IMR-90 (cell line): Measurements from ENCODE around the gene IL2RA. TPM values are rescaled to one million over a fixed set of nuclear protein-coding genes. Genes with fewer than 3 reads are reported as not detected.

ENCODE experiments used
- ATAC-seq: fragments of 200-7000 bp; cut with Tn5 transposase; 2 replicates; pipeline ENCODE4 v1.9.1; 2020; ENCODE audit warnings: low read depth, mild to moderate bottlenecking, moderate library complexity
- BruUV-seq: library from RNA; stranded (reverse); fragments of 400-500 nt; replicated peaks from 2 replicates; lab custom pipeline; 2021; lab: Mats Ljungman, UMichigan
- CTCF ChIA-PET: fragments of 300-600 bp; formaldehyde crosslinking; extraction: SDS; loops from one replicate; lab custom pipeline; 2021; ENCODE audit warnings: antibody characterized with exemption; lab: Yijun Ruan, JAX
- POLR2A ChIA-PET: fragments of 300-600 bp; sonication (Branson Sonifier 250); formaldehyde crosslinking; loops from one replicate; lab custom pipeline; 2022; ENCODE audit warnings: antibody characterized with exemption; ENCODE audit not compliant: unreplicated experiment; lab: Charles Lee
- DNase-seq: peaks from one replicate; pipeline ENCODE4 v3.0.0; 2013
- H2AFZ ChIP-seq: replicated peaks from 2 replicates; pipeline ENCODE3; 2013; ENCODE audit warnings: low read length, mild to moderate bottlenecking; ENCODE audit not compliant: poor library complexity
- H2AK5ac ChIP-seq: 2 replicates; pipeline ENCODE4 v1.6.1; 2013; ENCODE audit warnings: low read depth, low read length, inconsistent platforms
- H2AK9ac ChIP-seq: replicated peaks from 2 replicates; pipeline ENCODE3; 2013; ENCODE audit warnings: mild to moderate bottlenecking, low read depth, low read length, moderate library complexity; ENCODE audit not compliant: poor library complexity
- H2BK120ac ChIP-seq: 2 replicates; pipeline ENCODE4 v1.6.1; 2013; ENCODE audit warnings: low read depth, low read length, inconsistent platforms
- H2BK15ac ChIP-seq: 3 replicates; pipeline ENCODE4 v1.6.1; 2013; ENCODE audit warnings: low read depth, low read length, inconsistent platforms
- H2BK20ac ChIP-seq: 2 replicates; pipeline ENCODE4 v1.6.1; 2013; ENCODE audit warnings: low read depth, mild to moderate bottlenecking, inconsistent platforms, low read length, moderate library complexity
- H2BK5ac ChIP-seq: 2 replicates; pipeline ENCODE4 v1.6.1; 2013; ENCODE audit warnings: mild to moderate bottlenecking, low read depth, low read length, inconsistent platforms; ENCODE audit not compliant: poor library complexity, severe bottlenecking
- H3K14ac ChIP-seq: replicated peaks from 2 replicates; pipeline ENCODE4 v1.6.1; 2013; ENCODE audit warnings: low read depth, low read length, inconsistent platforms
- H3K18ac ChIP-seq: 2 replicates; pipeline ENCODE4 v1.6.1; 2013; ENCODE audit warnings: low read depth, low read length, control low read depth
- H3K23ac ChIP-seq: 2 replicates; pipeline ENCODE4 v1.6.1; 2013; ENCODE audit warnings: low read depth, low read length, inconsistent platforms
- H3K27ac ChIP-seq: 2 replicates; pipeline ENCODE4 v1.5.1; 2013; ENCODE audit warnings: mild to moderate bottlenecking, control low read depth, low read length; ENCODE audit not compliant: insufficient read depth
- H3K27me3 ChIP-seq: 2 replicates; pipeline ENCODE4 v1.6.1; 2013; ENCODE audit warnings: low read length; ENCODE audit not compliant: control insufficient read depth, insufficient read depth
- H3K36me3 ChIP-seq: 2 replicates; pipeline ENCODE4 v1.6.1; 2013; ENCODE audit warnings: low read length, mixed read lengths; ENCODE audit not compliant: control insufficient read depth, insufficient read depth
- H3K4ac ChIP-seq: 2 replicates; pipeline ENCODE4 v1.6.1; 2013; ENCODE audit warnings: low read depth, low read length, inconsistent platforms
- H3K4me1 ChIP-seq: 2 replicates; pipeline ENCODE4 v1.6.1; 2013; ENCODE audit warnings: low read length, mixed read lengths; ENCODE audit not compliant: control insufficient read depth, insufficient read depth
- H3K4me2 ChIP-seq: 2 replicates; pipeline ENCODE4 v1.6.1; 2013; ENCODE audit warnings: low read depth, mild to moderate bottlenecking, control low read depth, low read length, moderate library complexity
- H3K4me3 ChIP-seq: 2 replicates; pipeline ENCODE4 v1.5.1; 2013; ENCODE audit warnings: low read depth, mild to moderate bottlenecking, control low read depth, low read length, moderate library complexity; ENCODE audit not compliant: insufficient read depth
- H3K56ac ChIP-seq: 2 replicates; pipeline ENCODE4 v1.6.1; 2013; ENCODE audit warnings: low read length, inconsistent platforms; ENCODE audit not compliant: insufficient read depth; ENCODE audit errors: extremely low read depth
- H3K79me1 ChIP-seq, 2 experiments: 2 replicates each; pipeline ENCODE4 v1.6.1; 2013; ENCODE audit warnings: low read length in 2 of 2, inconsistent platforms in 1 of 2, low read depth in 1 of 2
- H3K9ac ChIP-seq: 2 replicates; pipeline ENCODE4 v1.6.1; 2013; ENCODE audit warnings: low read depth, low read length, control low read depth
- H3K9me1 ChIP-seq: 2 replicates; pipeline ENCODE4 v1.6.1; 2013; ENCODE audit warnings: low read length, inconsistent platforms; ENCODE audit not compliant: insufficient read depth
- H3K9me3 ChIP-seq: 2 replicates; pipeline ENCODE4 v1.6.1; 2013; ENCODE audit warnings: low read length; ENCODE audit not compliant: control insufficient read depth, insufficient read depth
- H4K20me1 ChIP-seq: 2 replicates; pipeline ENCODE4 v1.6.1; 2013; ENCODE audit warnings: low read length, inconsistent platforms; ENCODE audit not compliant: insufficient read depth
- H4K5ac ChIP-seq: 2 replicates; pipeline ENCODE4 v1.6.1; 2013; ENCODE audit warnings: mild to moderate bottlenecking, low read depth, low read length, control low read depth
- H4K8ac ChIP-seq, 2 experiments: 2 replicates each; pipeline ENCODE4 v1.6.1; 2013; ENCODE audit warnings: low read depth in 2 of 2, low read length in 2 of 2, control low read depth in 1 of 2, inconsistent platforms in 1 of 2
- H4K91ac ChIP-seq: 2 replicates; pipeline ENCODE4 v1.6.1; 2013; ENCODE audit warnings: low read depth, low read length, inconsistent platforms; ENCODE audit not compliant: insufficient read depth
- CHD1 ChIP-seq: IDR thresholded peaks from 2 replicates; pipeline ENCODE4 v1.6.1; 2012; ENCODE audit warnings: low read depth, low read length, improper control_type of control experiment
- FOS ChIP-seq: fragments of 150-350 bp; IDR thresholded peaks from 2 replicates; pipeline ENCODE4 v1.6.1; 2016; ENCODE audit warnings: low read depth, low read length
- MXI1 ChIP-seq: IDR thresholded peaks from 2 replicates; pipeline ENCODE4 v1.6.1; 2012; ENCODE audit warnings: low read depth, mild to moderate bottlenecking, low read length, moderate library complexity, borderline replicate concordance
- POLR2A ChIP-seq: IDR thresholded peaks from 2 replicates; pipeline ENCODE4 v1.6.1; 2012; ENCODE audit warnings: mild to moderate bottlenecking, low read depth, low read length
- RAD21 ChIP-seq: IDR thresholded peaks from 2 replicates; pipeline ENCODE4 v1.6.1; 2012; ENCODE audit warnings: low read length, improper control_type of control experiment
- RCOR1 ChIP-seq: IDR thresholded peaks from 2 replicates; pipeline ENCODE4 v1.6.1; 2012; ENCODE audit warnings: mild to moderate bottlenecking, low read length, improper control_type of control experiment; ENCODE audit not compliant: insufficient replicate concordance
- SMC3 ChIP-seq: fragments of 150-350 bp; IDR thresholded peaks from 2 replicates; pipeline ENCODE4 v1.6.1; 2016; ENCODE audit warnings: low read depth, mild to moderate bottlenecking, antibody characterized with exemption, low read length, moderate library complexity
- WGBS, 2 experiments: methylation state at CpG; one replicate each; pipeline versions ENCODE4 v1.1.5 to v1.1.7; 2013; ENCODE audit warnings: missing lambda C conversion rate in 2 of 2; ENCODE audit not compliant: insufficient read length in 1 of 2; ENCODE audit errors: extremely low coverage in 2 of 2; 5-methylcytosine and 5-hydroxymethylcytosine counted together
- dilution Hi-C: fragments of 300-500 bp; cut with HindIII; formaldehyde crosslinking; loops from one replicate; pipeline ENCODE4 v1.14.3; 2018; ENCODE audit warnings: low sequenced_read_pairs; ENCODE audit not compliant: unreplicated experiment
- in situ Hi-C: fragments of 300-500 bp; cut with MboI; formaldehyde crosslinking; loops from 3 replicates; pipeline ENCODE4 v1.14.3; 2019; ENCODE audit warnings: low sequenced_read_pairs, inconsistent platforms, mixed read lengths
- intact Hi-C: fragments of 100-400 bp; cut with micrococcal nuclease; formaldehyde crosslinking; loops from 2 replicates; pipeline ENCODE4 v1.10.0; 2022
- polyA plus RNA-seq, 3 experiments: library from polyadenylated mRNA; depleted of rRNA; stranded (reverse); fragments of >200 nt; gene quantifications; 2 replicates each; pipeline ENCODE4 v1.2.3, GENCODE V29; 2012; ENCODE audit warnings: low replicate concordance in 1 of 3
- total RNA-seq: library from RNA; depleted of rRNA; stranded (reverse); fragments of >200 nt; gene quantifications from 2 replicates; pipeline ENCODE4 v1.2.3, GENCODE V29; 2012
- TF ChIP-seq, protein P1 (sequence below): conservative IDR thresholded peaks from 2 replicates; pipeline ENCODE4 v1.5.1; 2012; ENCODE audit warnings: mild to moderate bottlenecking, low read depth, low read length, improper control_type of control experiment
- TF ChIP-seq, protein P2 (sequence below): fragments of 150-350 bp; IDR thresholded peaks from 2 replicates; pipeline ENCODE4 v1.6.1; 2016; ENCODE audit warnings: low read depth, mild to moderate bottlenecking, low read length, moderate library complexity, borderline replicate concordance

Gene IL2RA
- total and polyA plus RNA-seq, 2 of the 4 experiments (the other 2 are of a cell fraction) = not detected

GRCh38 chr10:6040205-6040604 is 22.0 kb downstream of the IL2RA start:
- intact Hi-C loops (no loop called here), dilution Hi-C loops (no loop called here), in situ Hi-C loops (no loop called here)
- H3K9ac ChIP-seq = no peak overlapping the region
- H3K4me1 ChIP-seq = no peaks in the 10 kb centered on the region
- no peaks in the 10 kb centered on the region; the same call in 1 of the 2 replicates for H3K9me3 ChIP-seq
- H2AK9ac ChIP-seq = no peak overlapping the region
- H3K36me3 ChIP-seq = no peaks in the 10 kb centered on the region
- H3K4me3 ChIP-seq = no peak overlapping the region
- no TSS peak for BruUV-seq
- DNase-seq = no peak
- no peak overlapping the region for H3K4me2 ChIP-seq
- H2BK120ac ChIP-seq = no peak overlapping the region
- ATAC-seq = no peak
- H3K14ac ChIP-seq = no peak overlapping the region
- H3K18ac ChIP-seq = no peak overlapping the region
- no peak for TF ChIP-seq FOS
- TF ChIP-seq POLR2A = no peak
- TF ChIP-seq, protein P1, sequence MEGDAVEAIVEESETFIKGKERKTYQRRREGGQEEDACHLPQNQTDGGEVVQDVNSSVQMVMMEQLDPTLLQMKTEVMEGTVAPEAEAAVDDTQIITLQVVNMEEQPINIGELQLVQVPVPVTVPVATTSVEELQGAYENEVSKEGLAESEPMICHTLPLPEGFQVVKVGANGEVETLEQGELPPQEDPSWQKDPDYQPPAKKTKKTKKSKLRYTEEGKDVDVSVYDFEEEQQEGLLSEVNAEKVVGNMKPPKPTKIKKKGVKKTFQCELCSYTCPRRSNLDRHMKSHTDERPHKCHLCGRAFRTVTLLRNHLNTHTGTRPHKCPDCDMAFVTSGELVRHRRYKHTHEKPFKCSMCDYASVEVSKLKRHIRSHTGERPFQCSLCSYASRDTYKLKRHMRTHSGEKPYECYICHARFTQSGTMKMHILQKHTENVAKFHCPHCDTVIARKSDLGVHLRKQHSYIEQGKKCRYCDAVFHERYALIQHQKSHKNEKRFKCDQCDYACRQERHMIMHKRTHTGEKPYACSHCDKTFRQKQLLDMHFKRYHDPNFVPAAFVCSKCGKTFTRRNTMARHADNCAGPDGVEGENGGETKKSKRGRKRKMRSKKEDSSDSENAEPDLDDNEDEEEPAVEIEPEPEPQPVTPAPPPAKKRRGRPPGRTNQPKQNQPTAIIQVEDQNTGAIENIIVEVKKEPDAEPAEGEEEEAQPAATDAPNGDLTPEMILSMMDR = no peak
- TF ChIP-seq, protein P2, sequence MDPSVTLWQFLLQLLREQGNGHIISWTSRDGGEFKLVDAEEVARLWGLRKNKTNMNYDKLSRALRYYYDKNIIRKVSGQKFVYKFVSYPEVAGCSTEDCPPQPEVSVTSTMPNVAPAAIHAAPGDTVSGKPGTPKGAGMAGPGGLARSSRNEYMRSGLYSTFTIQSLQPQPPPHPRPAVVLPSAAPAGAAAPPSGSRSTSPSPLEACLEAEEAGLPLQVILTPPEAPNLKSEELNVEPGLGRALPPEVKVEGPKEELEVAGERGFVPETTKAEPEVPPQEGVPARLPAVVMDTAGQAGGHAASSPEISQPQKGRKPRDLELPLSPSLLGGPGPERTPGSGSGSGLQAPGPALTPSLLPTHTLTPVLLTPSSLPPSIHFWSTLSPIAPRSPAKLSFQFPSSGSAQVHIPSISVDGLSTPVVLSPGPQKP = no peak
- TF ChIP-seq MXI1 = no peak
- TF ChIP-seq RAD21 = no peak
- no peak for TF ChIP-seq CHD1
- no peak for TF ChIP-seq RCOR1
- no peak for TF ChIP-seq SMC3
- no peak overlapping the region for H3K4ac ChIP-seq
- no peak overlapping the region for H4K91ac ChIP-seq
- no peak overlapping the region for H2AK5ac ChIP-seq
- ChIA-PET POLR2A (no interaction called here), CTCF (no interaction called here)
- H3K79me1 ChIP-seq = no peaks in the 10 kb centered on the region
- peaks cover 46% of the 10 kb centered on the region for H3K27me3 ChIP-seq
- H3K9me1 ChIP-seq = no peaks in the 10 kb centered on the region
- H3K27ac ChIP-seq = no peak overlapping the region
- no peak overlapping the region for H2BK20ac ChIP-seq
- WGBS, 2 experiments = no CpG with 5 or more reads among the region's 5 CpGs
- no peak overlapping the region for H2BK15ac ChIP-seq
- H4K5ac ChIP-seq = no peak overlapping the region
- no peak overlapping the region for H3K56ac ChIP-seq
- no peak overlapping the region for H4K8ac ChIP-seq
- no peaks in the 10 kb centered on the region for H4K20me1 ChIP-seq
- H2BK5ac ChIP-seq = no peak overlapping the region
- H3K23ac ChIP-seq = no peak overlapping the region
- H2AFZ ChIP-seq = no peak overlapping the region
